Mononuclear cell (primary cell): ENCODE results near the gene IER5L. TPM values are rescaled to one million over a fixed set of nuclear protein-coding genes. Genes with fewer than 3 reads are reported as not detected.

Experiments used
- H3K27me3 ChIP-seq: 2 replicates; pipeline ENCODE4 v1.6.0; 2011; ENCODE audit warnings: low read length, control low read depth; ENCODE audit not compliant: insufficient read depth
- H3K4me1 ChIP-seq: 2 replicates; pipeline ENCODE4 v1.5.1; 2011; ENCODE audit warnings: mild to moderate bottlenecking, low read length, control low read depth; ENCODE audit not compliant: insufficient read depth
- H3K4me3 ChIP-seq: 2 replicates; pipeline ENCODE4 v1.5.1; 2011; ENCODE audit warnings: mild to moderate bottlenecking, low read length, moderate library complexity
- H3K9me3 ChIP-seq: 2 replicates; pipeline ENCODE4 v1.5.1; 2011; ENCODE audit warnings: low read depth, mild to moderate bottlenecking, control low read depth, low read length
- total RNA-seq: library from RNA; depleted of rRNA; stranded (reverse); fragments of >200 nt; gene quantifications from one replicate; pipeline ENCODE4 v1.2.3, GENCODE V29; 2012

IER5L gene
- total RNA-seq, 1 donor, result 13.2 TPM

DNA sequence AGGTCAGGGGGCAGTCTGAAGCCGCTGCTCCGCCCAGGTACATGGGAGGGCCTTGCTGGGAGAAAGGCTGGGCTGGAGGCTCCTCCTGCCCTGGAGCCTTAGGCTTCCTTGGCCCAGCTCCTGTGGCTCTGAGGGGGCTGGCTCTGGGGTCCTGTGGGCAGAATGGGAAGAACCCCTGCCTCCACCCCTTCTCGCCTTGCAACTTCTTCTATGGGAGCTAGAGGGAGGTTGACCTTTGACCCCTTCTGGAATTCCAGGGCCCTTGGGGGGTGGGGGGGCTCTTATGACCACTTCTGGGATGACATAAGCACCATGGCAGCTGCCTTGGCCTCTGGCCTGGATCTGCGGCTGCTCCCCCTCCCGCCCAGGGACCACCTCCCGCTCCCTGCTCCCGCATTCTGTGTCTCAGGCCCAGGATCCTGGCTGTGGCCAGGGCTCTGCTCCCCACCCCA, 32.2 kb downstream of the IER5L start:
- Histone ChIP-seq H3K4me3 (no peak overlapping the region), H3K4me1 (peaks cover 25% of the 10 kb centered on the region), H3K9me3 (no peaks in the 10 kb centered on the region), H3K27me3 (no peaks in the 10 kb centered on the region)

DNA sequence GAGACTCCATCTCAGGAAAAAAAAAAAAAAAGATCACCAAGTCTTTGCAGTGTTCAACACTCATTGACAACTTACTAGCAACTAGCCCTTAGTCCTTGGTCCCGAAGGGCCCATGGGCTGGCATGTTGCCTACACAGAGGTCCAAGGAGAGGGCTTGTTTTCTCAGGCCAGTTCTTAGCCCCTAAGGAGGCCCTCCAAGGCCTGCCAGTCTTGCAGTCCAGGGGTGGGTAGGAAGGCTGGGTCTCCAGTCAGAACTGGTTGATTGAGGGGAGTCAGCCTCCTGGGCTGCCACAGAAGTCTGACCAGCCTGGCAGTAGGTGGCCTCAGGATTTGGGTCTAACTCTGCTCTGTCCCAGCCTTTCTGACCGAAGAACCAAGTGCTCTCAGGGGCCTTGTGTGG, 32.7 kb downstream of the IER5L start:
- no peaks in the 10 kb centered on the region for H3K27me3 ChIP-seq
- H3K4me3 ChIP-seq, result no peak overlapping the region
- H3K4me1 ChIP-seq, result peaks cover 30% of the 10 kb centered on the region
- H3K9me3 ChIP-seq, result no peaks in the 10 kb centered on the region

DNA sequence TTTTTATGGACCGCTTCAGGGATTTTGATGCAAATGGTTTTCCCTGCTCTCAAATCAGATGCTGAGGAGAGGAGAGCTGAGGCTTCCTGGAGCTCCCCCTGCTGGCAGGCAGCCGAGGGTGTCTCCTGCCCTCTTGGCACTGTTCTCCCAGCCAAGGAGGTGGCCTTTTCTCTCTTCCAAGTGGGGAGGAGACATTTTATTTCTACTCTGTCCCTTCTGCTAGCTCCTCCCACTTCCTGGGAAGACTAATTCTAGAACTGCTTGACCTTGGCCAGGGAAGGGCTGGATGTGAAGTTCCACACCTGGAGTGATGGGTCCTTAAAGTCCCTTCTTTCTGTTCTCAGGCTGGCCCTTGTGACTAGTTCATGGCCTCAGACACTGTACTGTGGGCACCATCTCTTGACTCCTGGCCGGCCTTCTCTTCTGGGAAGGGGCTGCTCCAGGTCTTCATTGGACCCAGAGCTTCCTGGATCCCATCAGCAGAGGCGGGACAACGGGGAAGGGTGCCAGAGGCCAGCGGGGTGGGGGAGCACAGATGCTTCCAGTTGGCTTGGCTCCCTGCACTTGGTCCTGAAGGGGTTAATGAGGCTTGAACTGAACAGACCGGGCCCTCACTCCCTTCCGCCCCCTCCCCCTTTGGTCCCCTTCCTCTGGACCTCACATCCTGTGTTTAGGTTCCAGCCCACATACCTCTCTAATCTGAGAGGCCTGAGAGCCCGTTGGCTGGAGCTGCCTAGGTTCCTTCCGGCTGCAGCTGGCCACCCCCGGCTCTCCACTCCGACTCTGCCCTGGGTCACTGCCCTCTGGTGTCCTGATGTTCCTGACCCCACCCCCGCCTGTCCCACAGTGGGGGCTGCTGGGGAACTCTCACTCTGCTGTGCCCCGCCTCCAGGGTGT, 34.8 kb downstream of the IER5L start:
- Histone ChIP-seq H3K9me3 (no peaks in the 10 kb centered on the region), H3K4me1 (peaks cover 42% of the 10 kb centered on the region), H3K27me3 (no peaks in the 10 kb centered on the region), H3K4me3 (no peak overlapping the region)

DNA sequence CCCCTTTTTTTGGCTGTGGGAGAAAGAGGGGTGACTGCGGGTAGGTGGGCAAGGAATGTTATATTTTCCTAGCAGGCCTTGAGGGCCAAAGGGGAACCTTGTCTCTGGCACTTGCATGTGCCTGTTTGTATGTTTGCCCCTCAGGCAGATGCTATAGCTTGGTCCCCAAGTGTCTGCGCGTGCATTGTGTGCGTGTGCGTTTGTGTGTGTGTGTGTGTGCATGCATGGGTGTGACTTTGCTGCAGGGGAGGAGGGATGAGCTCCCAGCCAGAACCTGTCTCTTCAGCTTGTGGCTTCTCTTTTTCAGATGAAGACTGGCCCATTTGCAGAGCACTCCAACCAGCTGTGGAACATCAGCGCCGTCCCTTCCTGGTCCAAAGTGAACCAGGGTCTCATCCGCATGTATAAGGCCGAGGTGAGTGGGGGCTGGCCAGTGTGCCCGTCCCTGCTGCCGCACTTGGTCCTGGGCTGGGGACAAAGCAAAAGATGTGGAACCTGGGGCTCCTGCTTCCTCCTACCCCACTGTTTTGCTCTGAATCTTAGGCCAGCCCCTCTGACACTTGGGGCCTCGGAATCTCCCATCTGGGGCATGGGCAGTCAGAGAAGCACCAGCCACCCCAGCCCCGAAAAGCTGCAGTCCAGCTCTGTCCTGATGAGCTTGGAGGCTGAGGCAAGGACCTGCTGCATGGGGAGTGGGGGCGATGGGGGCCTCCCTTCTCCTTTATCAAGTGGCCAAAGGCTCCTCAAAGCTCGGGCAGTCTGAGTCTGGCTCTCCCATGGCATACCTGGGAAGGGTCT, 35.7 kb downstream of the IER5L start:
- no peaks in the 10 kb centered on the region for H3K9me3 ChIP-seq
- H3K27me3 ChIP-seq, result no peaks in the 10 kb centered on the region
- no peak overlapping the region for H3K4me3 ChIP-seq
- peaks cover 42% of the 10 kb centered on the region for H3K4me1 ChIP-seq

DNA sequence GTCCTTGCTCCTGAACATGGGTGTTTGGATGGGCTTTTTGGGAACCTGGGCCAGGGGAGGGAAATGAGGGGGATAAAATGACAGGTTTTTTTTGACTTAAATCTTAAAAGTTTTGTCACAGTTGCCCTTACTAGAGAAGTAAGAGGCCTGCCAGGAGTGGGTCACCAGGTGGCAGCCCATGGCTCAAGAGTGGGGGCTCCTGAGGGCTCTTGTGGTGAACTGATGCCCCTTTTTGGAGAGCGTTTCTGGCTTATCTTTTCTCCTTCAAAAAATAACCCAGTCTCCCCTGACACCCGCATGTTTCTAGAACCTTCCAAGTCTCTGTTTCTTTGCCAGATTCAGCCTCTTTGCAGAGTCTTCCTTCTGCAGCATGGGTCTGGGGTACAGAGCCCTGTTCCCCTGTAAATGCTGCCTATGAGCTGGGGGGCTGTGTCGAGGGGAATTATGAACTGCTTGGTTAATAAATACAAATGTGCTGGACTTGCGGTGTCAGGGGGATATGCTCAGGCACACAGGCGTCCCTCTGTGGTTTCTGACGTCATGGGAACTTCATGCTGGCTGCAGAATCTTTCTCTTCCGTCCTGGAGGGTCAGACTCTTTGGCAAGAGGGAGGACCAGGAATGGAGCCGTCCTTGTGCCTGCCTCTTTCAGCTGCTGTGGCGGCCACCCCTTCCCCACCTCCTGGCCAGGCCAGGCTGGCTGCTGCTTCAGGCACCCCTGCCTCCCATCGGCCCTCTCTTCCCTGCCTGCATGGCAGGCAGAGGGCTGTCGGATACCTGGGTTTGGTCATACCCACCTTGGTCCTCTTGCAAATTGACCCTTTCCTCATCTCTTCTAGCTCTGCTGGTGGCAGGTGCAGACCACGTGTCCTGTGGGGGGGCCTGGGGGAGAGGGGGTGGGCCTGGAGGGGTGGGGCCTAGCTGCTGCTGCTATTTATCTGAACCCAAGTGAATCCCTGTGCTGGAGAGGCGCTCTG, 36.7 kb downstream of the IER5L start:
- H3K9me3 ChIP-seq, result no peaks in the 10 kb centered on the region
- no peak overlapping the region for H3K4me3 ChIP-seq
- no peaks in the 10 kb centered on the region for H3K27me3 ChIP-seq
- H3K4me1 ChIP-seq, result peaks cover 42% of the 10 kb centered on the region

DNA sequence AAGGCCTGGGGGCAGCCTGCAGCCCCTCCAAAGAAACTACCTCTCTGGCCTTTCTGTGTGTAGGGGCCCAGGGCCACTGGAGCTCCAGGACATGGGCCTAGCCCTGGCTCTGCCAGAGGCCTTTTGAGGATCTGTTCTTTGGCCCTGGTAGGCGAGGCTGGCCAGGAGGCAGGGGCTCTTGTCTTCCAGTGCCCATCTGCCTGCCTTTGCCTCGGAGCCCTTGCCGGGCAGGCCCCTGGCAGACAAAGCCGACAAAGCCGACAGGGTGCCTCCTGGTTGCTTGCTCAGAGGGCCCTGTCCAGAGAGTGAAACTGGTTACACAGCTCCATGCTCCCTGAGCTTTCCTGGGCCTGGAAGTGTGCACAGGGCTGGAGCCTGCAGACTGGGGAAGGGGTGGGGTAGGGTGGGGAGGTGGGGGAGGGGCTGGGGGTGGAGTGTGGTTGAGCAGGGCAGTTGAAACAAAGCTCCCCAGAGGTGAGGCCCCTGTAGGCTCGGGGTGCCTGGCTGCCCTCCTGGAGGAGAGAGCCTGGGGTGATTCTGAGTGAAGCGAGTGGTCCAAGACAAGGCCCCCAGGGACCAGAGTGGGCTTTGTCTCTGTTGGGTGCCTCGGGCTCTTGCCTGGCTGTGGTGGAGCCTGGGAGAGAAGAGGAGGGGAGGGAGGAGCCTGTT, 37.5 kb downstream of the IER5L start:
- Histone ChIP-seq H3K9me3 (no peaks in the 10 kb centered on the region), H3K4me3 (peak overlapping the region; percentile 10), H3K4me1 (peaks cover 42% of the 10 kb centered on the region), H3K27me3 (no peaks in the 10 kb centered on the region)

DNA sequence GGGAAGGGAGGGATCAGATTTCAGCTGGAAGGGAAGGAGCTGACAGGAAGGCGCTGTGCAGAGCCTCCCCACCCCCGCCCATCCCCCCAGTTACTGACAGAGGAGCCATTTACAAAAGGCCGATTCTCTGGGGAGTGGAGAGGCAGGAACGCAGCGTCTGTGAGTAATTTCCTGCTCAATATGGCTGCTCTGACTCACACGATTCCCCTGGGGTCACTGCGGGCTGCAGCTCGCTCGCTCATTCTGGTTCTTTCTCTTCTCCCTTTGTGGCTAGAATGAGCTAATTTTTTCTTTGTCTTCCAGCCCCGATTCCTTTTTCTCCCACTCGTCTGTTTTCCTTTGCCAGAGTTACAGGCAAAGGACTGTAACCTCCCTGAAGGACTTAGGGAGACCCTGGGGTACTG, 38.1 kb downstream of the IER5L start:
- Histone ChIP-seq H3K27me3 (no peaks in the 10 kb centered on the region), H3K9me3 (no peaks in the 10 kb centered on the region), H3K4me3 (peak overlapping the region; percentile 22), H3K4me1 (peaks cover 42% of the 10 kb centered on the region)

DNA sequence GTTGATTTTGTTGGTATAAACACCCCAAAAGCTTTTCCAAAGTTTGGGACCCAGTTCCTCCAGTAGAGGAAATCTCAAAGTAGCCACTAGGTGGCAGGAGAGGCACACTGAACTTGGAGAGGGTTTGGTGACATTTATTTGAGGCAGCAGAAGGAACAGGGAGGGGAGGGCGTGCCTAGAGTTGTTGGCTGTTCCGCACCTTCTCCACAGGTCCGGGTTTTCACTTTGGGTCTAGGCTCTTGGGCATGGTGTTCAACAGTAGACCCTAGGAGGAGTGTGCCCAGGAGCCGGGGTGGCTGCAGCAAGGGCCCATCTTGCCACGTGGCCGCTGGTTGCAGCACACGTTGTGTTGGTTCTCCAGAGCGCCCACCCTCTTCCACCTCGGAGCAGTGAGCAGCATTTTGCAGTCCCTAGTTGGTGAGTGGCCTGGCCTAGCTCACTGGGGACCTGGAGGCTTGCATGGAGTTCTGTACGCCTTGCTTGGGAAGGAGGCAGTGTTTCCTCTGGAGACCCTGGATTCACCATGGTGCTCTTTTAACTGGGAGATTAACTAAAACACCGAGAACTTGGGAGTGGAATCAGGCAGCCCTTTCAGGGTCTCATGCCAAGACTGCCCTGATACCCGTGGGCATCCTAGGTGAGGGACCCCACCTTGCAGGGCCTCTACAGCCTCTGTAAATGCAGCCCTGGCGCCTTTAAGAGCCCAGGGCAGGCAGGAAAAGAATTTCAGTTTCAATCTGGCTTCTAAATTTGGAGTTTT, 38.6 kb downstream of the IER5L start:
- Histone ChIP-seq H3K4me1 (peaks cover 42% of the 10 kb centered on the region), H3K27me3 (no peaks in the 10 kb centered on the region), H3K9me3 (no peaks in the 10 kb centered on the region), H3K4me3 (peak overlapping the region; percentile 22)

DNA sequence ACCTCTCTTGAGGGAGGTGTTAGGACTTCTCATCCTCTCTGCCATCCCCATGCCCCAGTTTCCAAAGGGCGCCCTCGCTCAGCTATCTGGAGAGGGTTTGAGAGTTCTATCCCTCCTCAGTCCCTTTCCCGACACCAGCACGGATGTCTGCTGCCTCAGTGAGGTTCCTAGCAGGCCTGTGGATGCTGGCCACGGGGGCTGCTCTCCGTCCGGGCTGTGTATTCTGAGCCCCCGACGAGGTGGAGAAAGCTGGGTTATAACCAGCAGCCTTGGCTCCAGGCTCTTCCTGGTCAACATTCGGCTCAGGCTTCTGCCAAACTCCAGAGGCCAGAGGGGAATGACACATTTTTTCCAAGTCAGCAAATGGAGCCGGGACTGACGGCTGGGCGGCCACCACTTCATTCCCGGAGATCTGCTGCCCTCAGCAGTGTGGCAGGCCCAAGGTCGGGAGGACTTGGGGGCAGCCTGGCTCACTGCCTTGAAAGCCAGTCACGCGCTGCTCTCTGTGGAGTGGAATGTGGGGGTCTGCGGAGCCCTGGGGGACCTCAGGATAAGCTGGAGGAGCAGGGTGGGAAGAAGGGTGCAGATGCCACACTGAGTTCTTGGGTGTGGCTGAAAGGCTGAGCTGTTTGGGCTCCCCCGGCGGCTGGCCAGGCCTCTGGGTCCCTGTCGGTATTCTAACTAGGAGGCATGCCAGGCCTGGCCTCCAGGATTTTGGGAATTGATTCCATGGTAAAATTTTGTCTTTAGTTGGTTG, 39.4 kb downstream of the IER5L start:
- H3K4me3 ChIP-seq, result no peak overlapping the region
- H3K4me1 ChIP-seq, result peaks cover 42% of the 10 kb centered on the region
- H3K9me3 ChIP-seq, result no peaks in the 10 kb centered on the region
- no peaks in the 10 kb centered on the region for H3K27me3 ChIP-seq

DNA sequence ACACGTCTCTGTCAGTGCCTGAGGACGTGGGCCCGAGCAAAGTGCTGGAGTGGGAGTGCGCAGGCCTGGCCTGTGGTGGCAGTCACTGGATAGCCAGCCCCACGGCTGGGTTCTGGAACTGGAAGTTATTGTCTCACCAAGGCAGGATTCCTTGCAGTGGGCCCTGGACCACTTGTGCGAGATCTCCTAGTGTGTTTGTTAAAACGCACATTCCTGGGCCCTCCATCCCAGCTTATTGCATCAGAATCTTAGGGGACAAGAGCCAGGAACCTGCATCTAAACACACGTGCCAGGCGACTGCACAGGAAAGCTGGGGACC, 40.0 kb downstream of the IER5L start:
- H3K4me3 ChIP-seq, result no peak overlapping the region
- H3K4me1 ChIP-seq, result peaks cover 40% of the 10 kb centered on the region
- H3K9me3 ChIP-seq, result no peaks in the 10 kb centered on the region
- no peaks in the 10 kb centered on the region for H3K27me3 ChIP-seq

DNA sequence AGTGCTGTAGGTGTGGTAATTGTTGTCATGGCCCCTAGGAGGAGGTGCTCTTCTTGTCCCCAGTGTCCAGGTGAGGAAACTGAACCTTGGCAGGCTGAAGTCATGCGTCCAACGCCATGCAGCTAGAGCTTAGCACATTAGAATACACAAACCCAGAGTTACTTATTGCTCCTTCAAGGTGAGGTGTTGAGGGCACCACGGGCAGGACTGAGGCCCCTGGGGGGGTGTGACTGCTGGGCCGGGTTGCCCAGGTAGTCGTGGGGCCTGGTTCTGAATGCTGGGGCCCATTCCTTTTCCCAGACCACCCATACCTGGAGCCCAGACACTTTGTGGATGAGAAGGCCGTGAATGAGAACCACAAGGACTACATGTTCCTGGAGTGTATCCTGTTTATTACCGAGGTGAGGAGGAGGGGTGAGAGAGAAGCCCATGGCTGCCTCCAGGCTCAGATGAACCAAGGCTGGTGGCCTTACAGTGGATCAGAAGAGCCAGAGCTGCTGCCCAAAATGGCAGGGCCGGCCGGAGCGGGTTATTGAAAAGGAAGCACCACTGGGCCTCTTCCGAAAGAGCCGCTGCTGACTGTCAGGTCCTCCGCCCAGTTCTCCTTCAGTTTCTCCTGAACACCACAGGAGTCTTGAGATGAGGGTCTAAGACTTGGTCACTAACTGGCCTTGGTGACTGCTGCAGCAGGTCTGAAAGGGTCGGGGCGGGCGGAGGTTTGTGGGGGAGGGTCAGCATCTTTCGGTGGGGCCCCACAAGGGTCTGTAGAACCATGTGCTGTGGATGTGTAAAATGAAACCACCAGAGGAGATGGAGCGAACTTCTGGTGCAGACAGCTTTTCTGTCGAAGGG, 40.5 kb downstream of the IER5L start:
- Histone ChIP-seq H3K27me3 (no peaks in the 10 kb centered on the region), H3K9me3 (no peaks in the 10 kb centered on the region), H3K4me3 (no peak overlapping the region), H3K4me1 (peaks cover 34% of the 10 kb centered on the region)

DNA sequence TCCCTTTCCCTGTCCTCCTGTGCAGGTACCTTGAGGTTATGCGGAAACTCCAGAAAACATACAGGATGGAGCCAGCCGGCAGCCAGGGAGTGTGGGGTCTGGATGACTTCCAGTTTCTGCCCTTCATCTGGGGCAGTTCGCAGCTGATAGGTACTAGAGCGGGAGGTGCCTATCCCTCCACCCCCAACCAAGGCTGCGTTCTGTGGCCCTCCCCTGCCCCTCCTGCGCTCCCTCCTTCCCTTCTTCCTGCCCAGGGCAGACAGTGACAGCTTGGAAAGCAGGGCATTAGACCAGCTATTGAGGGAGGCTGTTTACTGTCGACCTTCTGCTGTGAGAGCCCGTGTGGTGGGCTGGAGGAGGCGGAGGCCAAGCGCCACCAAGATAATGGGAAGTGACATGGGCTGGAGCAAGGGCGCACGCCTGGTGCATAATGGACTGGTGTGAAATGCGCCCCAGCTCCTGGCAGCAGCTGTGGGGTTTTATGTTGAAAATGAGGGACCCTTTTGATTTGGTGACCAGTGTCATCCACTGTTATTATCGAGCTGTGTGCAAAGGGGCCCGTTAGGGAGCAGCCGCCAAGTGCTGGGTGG, 41.5 kb downstream of the IER5L start:
- H3K4me1 ChIP-seq, result peaks cover 28% of the 10 kb centered on the region
- H3K9me3 ChIP-seq, result no peaks in the 10 kb centered on the region
- no peak overlapping the region for H3K4me3 ChIP-seq
- no peaks in the 10 kb centered on the region for H3K27me3 ChIP-seq
